Measurements from ENCODE around the gene TYW1B. TPM values are rescaled to one million over a fixed set of nuclear protein-coding genes. Genes with fewer than 3 reads are reported as not detected.
"Not testable (repeated sequence)": the region's sequence is repeated elsewhere in the genome, so short reads cannot be mapped to it uniquely, and the experiment has no call there.

TYW1B gene
- total RNA-seq, 1 donor from 2014 or later = 6.0 TPM

GRCh38 chr7:72751378-72751777 is 76.6 kb downstream of the TYW1B start:
- DNase-seq = no peak

- not testable (repeated sequence) for DNase-seq
Measured at GRCh38 chr7:72748649-72749048, 79.4 kb downstream of the TYW1B start.

GRCh38 chr7:72744244-72744926 is 83.6 kb downstream of the TYW1B start:
- DNase-seq = not testable (repeated sequence)

- not testable (repeated sequence) for DNase-seq
Measured at GRCh38 chr7:72743801-72744200, 84.2 kb downstream of the TYW1B start.

- DNase-seq = not testable (repeated sequence)
Measured at GRCh38 chr7:72739716-72740115, 88.3 kb downstream of the TYW1B start.

GRCh38 chr7:72735855-72736254 is 92.1 kb downstream of the TYW1B start:
- not testable (repeated sequence) for DNase-seq

GRCh38 chr7:72730815-72731214 is 97.2 kb downstream of the TYW1B start:
- DNase-seq = not testable (repeated sequence)

GRCh38 chr7:72730384-72730783 is 97.6 kb downstream of the TYW1B start:
- DNase-seq = not testable (repeated sequence)

GRCh38 chr7:72729130-72729529 is 98.9 kb downstream of the TYW1B start:
- not testable (repeated sequence) for DNase-seq

- not testable (repeated sequence) for DNase-seq
Measured at GRCh38 chr7:72722694-72723093, 105.3 kb downstream of the TYW1B start.

GRCh38 chr7:72720890-72721289 is 107.1 kb downstream of the TYW1B start:
- DNase-seq = not testable (repeated sequence)

GRCh38 chr7:72717252-72717774 is 110.7 kb downstream of the TYW1B start:
- peak; percentile 22 for DNase-seq

GRCh38 chr7:72711927-72712326 is 116.1 kb downstream of the TYW1B start:
- DNase-seq = not testable (repeated sequence)

- no peak for DNase-seq
Measured at GRCh38 chr7:72710983-72711382, 117.0 kb downstream of the TYW1B start.

- DNase-seq = no peak
Measured at GRCh38 chr7:72709909-72710308, 118.1 kb downstream of the TYW1B start.

GRCh38 chr7:72708371-72709050 is 119.5 kb downstream of the TYW1B start:
- DNase-seq = not testable (repeated sequence)

GRCh38 chr7:72706521-72706920 is 121.5 kb downstream of the TYW1B start:
- DNase-seq = no peak

GRCh38 chr7:72705693-72706092 is 122.3 kb downstream of the TYW1B start:
- DNase-seq = not testable (repeated sequence)

- no peak for DNase-seq
Measured at GRCh38 chr7:72704894-72705293, 123.1 kb downstream of the TYW1B start.

- DNase-seq = not testable (repeated sequence)
Measured at GRCh38 chr7:72700548-72700947, 127.5 kb downstream of the TYW1B start.

- DNase-seq = peak; percentile 39
Measured at GRCh38 chr7:72697066-72697465, 130.9 kb downstream of the TYW1B start.

GRCh38 chr7:72696643-72697042 is 131.4 kb downstream of the TYW1B start:
- not testable (repeated sequence) for DNase-seq

- not testable (repeated sequence) for DNase-seq
Measured at GRCh38 chr7:72695482-72695881, 132.5 kb downstream of the TYW1B start.

GRCh38 chr7:72691442-72691841 is 136.6 kb downstream of the TYW1B start:
- peak; percentile 70 for DNase-seq

Measured in dermis blood vessel endothelial cell (primary cell).